ENCODE measurements around the gene WNT3A. TPM values are rescaled to one million over a fixed set of nuclear protein-coding genes. Genes with fewer than 3 reads are reported as not detected.
A peak's percentile ranks its signal among the peaks of the same experiment; 100 is the strongest.

WNT3A gene
- total and polyA plus RNA-seq, 2 donors (not counting 3 experiments of a cell fraction or from before 2014, with no cell fraction given) = not detected

GRCh38 chr1:227999056-227999930, 7.5 kb upstream of the WNT3A start:
- no peak overlapping the region for H3K4me3 ChIP-seq (replicated peaks in 1 of 3; ENCODE audit: insufficient read depth in 1 of 3, low read depth in 1 of 3, low read length in 3 of 3)
- H3K36me3 ChIP-seq (ENCODE audit: control insufficient read depth in 2 of 2, extremely low read depth in 1 of 2, insufficient read depth in 2 of 2, low read length in 2 of 2) = no peaks in the 10 kb centered on the region
- ChIA-PET POLR2A (interaction anchor here (0.7 kb wide), 1 partner anchor 78 kb away, joined by 3 read pairs; no protein-coding TSS in a partner anchor), CTCF (interaction anchor here (0.6 to 2.4 kb wide), 74 partner anchors 8 to 518 kb away, joined by 3 to 41 read pairs (median 4); partner anchors contain the start of genes ARF1, IBA57 and TRIM11)
- H3K9me1 ChIP-seq (replicated peaks; ENCODE audit: control insufficient read depth, extremely low read depth, insufficient read depth, low read length) = no peaks in the 10 kb centered on the region
- peak; percentile 75 to 92 for TF ChIP-seq CTCF (IDR thresholded peaks at IDR 0.05; ENCODE audit: extremely low read depth in 1 of 2, insufficient read depth in 1 of 2, low read depth in 1 of 2, low read length in 2 of 2)
- no peak for TF ChIP-seq POLR2A (IDR thresholded peaks at IDR 0.05; ENCODE audit: low read depth, low read length)
- no peaks in the 10 kb centered on the region for H4K20me1 ChIP-seq (replicated peaks; ENCODE audit: control insufficient read depth, extremely low read depth, insufficient read depth, low read length)
- H3K27me3 ChIP-seq (ENCODE audit: control insufficient read depth in 2 of 2, insufficient read depth in 2 of 2, low read length in 2 of 2) = peaks cover 0 to 4% of the 10 kb centered on the region in 2 experiments
- DNase-seq (ENCODE audit: low read depth, low spot score) (peak; percentile 71), FAIRE-seq (peak; percentile 62)
- H3K27ac ChIP-seq (ENCODE audit: insufficient read depth, low read depth, low read length) = no peak overlapping the region
- no peaks in the 10 kb centered on the region for H3K9me3 ChIP-seq (replicated peaks; ENCODE audit: control insufficient read depth, insufficient read depth, low read length)
- BruUV-seq (replicated peaks) = no TSS peak
- no peak overlapping the region for H3K4me2 ChIP-seq (ENCODE audit: insufficient read depth, low read length)
- no peak overlapping the region for H3K9ac ChIP-seq (replicated peaks; ENCODE audit: extremely low read depth, insufficient read depth, low read length)
- no peaks in the 10 kb centered on the region for H3K4me1 ChIP-seq (ENCODE audit: control insufficient read depth, extremely low read depth, insufficient read depth, low read length)
- dilution Hi-C loops (cut with MboI; ENCODE audit: extremely low pct_ligation_motif_present, low sequenced_read_pairs) (no loop called here), intact Hi-C loops (cut with micrococcal nuclease) (loop anchor here (1.0 to 10.0 kb wide), 9 partner anchors 73 to 518 kb away; no protein-coding TSS in a partner anchor)
- no peak overlapping the region for H2AFZ ChIP-seq (ENCODE audit: low read depth, low read length)
- H3K79me2 ChIP-seq (ENCODE audit: control insufficient read depth, insufficient read depth, low read length) = no peaks in the 10 kb centered on the region

GRCh38 chr1:228000416-228000815, 6.4 kb upstream of the WNT3A start:
- Histone ChIP-seq H3K4me1 (ENCODE audit: control insufficient read depth, extremely low read depth, insufficient read depth, low read length) (no peaks in the 10 kb centered on the region), H3K36me3 (ENCODE audit: control insufficient read depth in 2 of 2, extremely low read depth in 1 of 2, insufficient read depth in 2 of 2, low read length in 2 of 2) (no peaks in the 10 kb centered on the region), H3K9ac (replicated peaks; ENCODE audit: extremely low read depth, insufficient read depth, low read length) (no peak overlapping the region), H4K20me1 (replicated peaks; ENCODE audit: control insufficient read depth, extremely low read depth, insufficient read depth, low read length) (no peaks in the 10 kb centered on the region), H3K9me1 (replicated peaks; ENCODE audit: control insufficient read depth, extremely low read depth, insufficient read depth, low read length) (no peaks in the 10 kb centered on the region), H3K9me3 (replicated peaks; ENCODE audit: control insufficient read depth, insufficient read depth, low read length) (no peaks in the 10 kb centered on the region), H3K27me3 (ENCODE audit: control insufficient read depth in 2 of 2, insufficient read depth in 2 of 2, low read length in 2 of 2) (peaks cover 11 to 14% of the 10 kb centered on the region in 2 experiments), H3K4me2 (ENCODE audit: insufficient read depth, low read length) (no peak overlapping the region), H3K27ac (ENCODE audit: insufficient read depth, low read depth, low read length) (no peak overlapping the region), H2AFZ (ENCODE audit: low read depth, low read length) (no peak overlapping the region), H3K4me3 (replicated peaks in 1 of 3; ENCODE audit: insufficient read depth in 1 of 3, low read depth in 1 of 3, low read length in 3 of 3) (no peak overlapping the region), H3K79me2 (ENCODE audit: control insufficient read depth, insufficient read depth, low read length) (no peaks in the 10 kb centered on the region)
- no peak for DNase-seq (ENCODE audit: low read depth, low spot score)
- ChIA-PET CTCF (interaction anchor here (1.9 kb wide), 1 partner anchor 165 kb away, joined by 25 read pairs; the partner anchor contains the start of gene IBA57), POLR2A (no interaction called here)
- no TSS peak for BruUV-seq (replicated peaks)
- FAIRE-seq = no peak
- dilution Hi-C loops (cut with MboI; ENCODE audit: extremely low pct_ligation_motif_present, low sequenced_read_pairs) = no loop called here
- intact Hi-C loops (cut with micrococcal nuclease) = loop anchor here (5.0 kb wide), 1 partner anchor 82 kb away; the partner anchor contains the start of gene ARF1
- no peak for TF ChIP-seq JUN (IDR thresholded peaks at IDR 0.05; ENCODE audit: borderline replicate concordance, insufficient read depth, insufficient read length, low read depth)
- TF ChIP-seq FOS (IDR thresholded peaks at IDR 0.05; ENCODE audit: borderline replicate concordance, insufficient read depth, low read length) = no peak
- TF ChIP-seq MAX (IDR thresholded peaks at IDR 0.05; ENCODE audit: insufficient read depth, insufficient read length) = no peak
- TF ChIP-seq MYC (IDR thresholded peaks at IDR 0.05; ENCODE audit: low read depth, low read length) = no peak
- no peak for TF ChIP-seq GATA2 (IDR thresholded peaks at IDR 0.05; ENCODE audit: insufficient read depth, insufficient read length, low read depth, low read length)
- no peak for TF ChIP-seq CTCF (IDR thresholded peaks at IDR 0.05; ENCODE audit: extremely low read depth in 1 of 2, insufficient read depth in 1 of 2, low read depth in 1 of 2, low read length in 2 of 2)
- no peak for TF ChIP-seq POLR2AphosphoS5 (IDR thresholded peaks at IDR 0.05; ENCODE audit: insufficient read depth, low read depth, low read length)
- TF ChIP-seq POLR2A (IDR thresholded peaks at IDR 0.05; ENCODE audit: low read depth, low read length) = no peak
- no peak for TF ChIP-seq EZH2 (IDR thresholded peaks at IDR 0.05; ENCODE audit: borderline replicate concordance, low read depth, low read length, severe bottlenecking)

Data from endothelial cell of umbilical vein (primary cell).